Measurements from ENCODE around the gene PAK4. TPM values are rescaled to one million over a fixed set of nuclear protein-coding genes. Genes with fewer than 3 reads are reported as not detected.

PAK4 gene
- total RNA-seq, 1 experiment from 2014 or later, result 63.1 TPM

- Histone ChIP-seq H3K14ac (ENCODE audit: insufficient read depth, low read length) (no peak overlapping the region), H2BK12ac (ENCODE audit: insufficient read length, low read depth, low read length) (no peak overlapping the region), H2AFZ (ENCODE audit: low read length) (no peak overlapping the region), H2BK15ac (ENCODE audit: low read depth, low read length) (no peak overlapping the region), H3K79me1 (ENCODE audit: insufficient read depth, low read depth, low read length, poor library complexity, severe bottlenecking) (no peaks in the 10 kb centered on the region), H4K8ac (replicated peaks; ENCODE audit: insufficient read length, low read depth, low read length) (no peak overlapping the region), H3K18ac (ENCODE audit: insufficient read length, low read depth, low read length) (no peak overlapping the region), H3K23ac (ENCODE audit: insufficient read length, low read depth, low read length) (no peak overlapping the region), H3K9me3 (ENCODE audit: control insufficient read depth, low read depth, low read length) (no peaks in the 10 kb centered on the region), H2AK5ac (ENCODE audit: insufficient read length, low read length) (no peak overlapping the region), H3K79me2 (ENCODE audit: insufficient read depth, low read length) (no peaks in the 10 kb centered on the region), H3K27me3 (ENCODE audit: insufficient read depth, low read length) (no peaks in the 10 kb centered on the region), H4K91ac (ENCODE audit: insufficient read length, low read depth, low read length) (no peak overlapping the region), H4K5ac (ENCODE audit: insufficient read length, low read depth, low read length) (no peak overlapping the region), H3K27ac (ENCODE audit: insufficient read length, low read depth, low read length) (no peak overlapping the region), H4K20me1 (ENCODE audit: control insufficient read depth, insufficient read depth, insufficient read length) (no peaks in the 10 kb centered on the region), H2BK120ac (ENCODE audit: low read depth, low read length, poor library complexity, severe bottlenecking) (no peak overlapping the region), H3K56ac (ENCODE audit: insufficient read length, low read depth, low read length) (no peak overlapping the region), H3K4me1 (ENCODE audit: insufficient read depth, low read length) (no peaks in the 10 kb centered on the region), H3K4ac (ENCODE audit: low read depth, low read length) (no peak overlapping the region), H2BK5ac (ENCODE audit: insufficient read length, low read length) (no peak overlapping the region), H3T11ph (ENCODE audit: low read length) (no peak overlapping the region), H3K23me2 (ENCODE audit: insufficient read length, low read depth, low read length, poor library complexity, severe bottlenecking) (no peaks in the 10 kb centered on the region), H3K9ac (ENCODE audit: extremely low read depth, insufficient read length, low read length) (no peak overlapping the region), H3K4me2 (ENCODE audit: insufficient read depth, insufficient read length, low read length) (no peak overlapping the region), H2BK20ac (ENCODE audit: low read depth, low read length, poor library complexity, severe bottlenecking) (no peak overlapping the region)
- Mint-ChIP-seq H3K9me3 (no peaks in the 10 kb centered on the region), H3K36me3 (ENCODE audit: insufficient read depth in 1 of 3, low read depth in 3 of 3) (no peaks in the 10 kb centered on the region), H3K27ac (no peak overlapping the region), H3K4me1 (peaks cover 4 to 7% of the 10 kb centered on the region in 2 experiments), H3K27me3 (ENCODE audit: low read depth) (peaks cover 9% of the 10 kb centered on the region), H3K4me3 (no peak overlapping the region; a peak in 1 of 5 replicates)
- no CpG with 5 or more reads among the region's 15 CpGs for WGBS (ENCODE audit: extremely low coverage, insufficient read length, low lambda C conversion rate)
- no peak for TF ChIP-seq CTCF (conservative IDR thresholded peaks at IDR 0.05)
- no peak for DNase-seq
Measured at GRCh38 chr19:39112338-39112890, 13.2 kb upstream of the PAK4 start.

All from H9 (cell line).